ENCODE measurements around the gene CD247.

The CD247 gene

DNA sequence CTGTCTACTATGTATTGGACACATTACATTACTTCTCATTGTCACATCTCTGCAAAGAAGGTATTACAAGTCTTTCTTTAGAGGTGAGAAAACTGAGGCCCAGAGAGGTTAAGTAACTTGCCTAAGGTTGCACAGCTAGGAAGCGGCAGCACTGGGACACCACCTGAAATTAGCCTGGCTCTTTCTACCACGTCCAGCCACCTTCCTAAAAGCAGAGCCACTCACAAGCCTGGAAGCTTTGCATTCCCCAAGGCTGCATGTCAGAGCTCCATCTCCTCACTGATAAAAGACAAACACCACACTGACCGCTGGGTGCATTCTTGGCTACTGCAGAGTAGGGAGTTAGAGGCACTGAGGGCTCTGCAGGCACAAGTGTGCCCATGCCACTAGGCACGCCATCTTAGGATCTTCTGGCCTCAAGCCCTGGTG, 2.4 kb downstream of the CD247 start:
- H3K4me3 ChIP-seq (ENCODE audit: low read depth, low read length): no peak overlapping the region
- DNase-seq (ENCODE audit: low read depth): no peak

DNA sequence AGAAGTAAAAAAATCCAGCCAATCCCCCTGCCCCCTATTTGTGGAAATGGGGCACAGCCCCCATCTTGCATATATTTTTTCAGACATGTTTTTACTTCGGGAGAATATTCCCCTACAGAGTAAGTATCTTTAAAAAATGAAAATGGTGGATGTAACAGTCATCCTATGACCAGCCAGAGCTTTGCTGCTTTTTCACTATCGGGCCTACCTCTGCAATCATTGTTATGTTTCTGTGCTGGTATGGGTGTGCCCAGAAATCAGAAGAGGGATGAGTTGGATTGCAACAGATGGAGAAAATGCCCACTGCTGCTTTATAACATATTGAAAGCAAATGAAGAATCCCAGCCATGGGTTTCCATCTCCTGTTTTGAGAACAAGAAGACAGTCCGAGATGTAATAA, 2.9 kb downstream of the CD247 start:
- DNase-seq (ENCODE audit: low read depth): no peak
- no peak overlapping the region for H3K4me3 ChIP-seq (ENCODE audit: low read depth, low read length)

DNA sequence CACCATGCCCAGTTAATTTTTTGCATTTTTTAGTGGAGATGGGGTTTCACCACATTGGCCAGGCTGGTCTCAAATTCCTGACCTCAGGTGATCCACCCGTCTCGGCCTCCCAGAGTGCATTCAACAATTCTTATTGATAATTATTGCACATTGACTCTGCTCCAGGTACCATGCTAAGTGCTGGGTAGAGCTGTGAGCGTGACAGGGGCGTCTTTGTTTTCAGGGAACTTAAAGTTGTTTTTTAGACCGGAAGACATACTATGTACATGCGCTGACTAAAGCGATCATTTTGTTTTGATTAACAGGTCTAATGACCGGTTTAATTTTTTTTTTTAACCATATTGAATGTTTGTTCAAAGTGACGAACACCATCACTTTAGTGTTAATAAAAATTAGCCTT, 4.0 kb downstream of the CD247 start:
- no peak overlapping the region for H3K4me3 ChIP-seq (ENCODE audit: low read depth, low read length)
- DNase-seq (ENCODE audit: low read depth): no peak

DNA sequence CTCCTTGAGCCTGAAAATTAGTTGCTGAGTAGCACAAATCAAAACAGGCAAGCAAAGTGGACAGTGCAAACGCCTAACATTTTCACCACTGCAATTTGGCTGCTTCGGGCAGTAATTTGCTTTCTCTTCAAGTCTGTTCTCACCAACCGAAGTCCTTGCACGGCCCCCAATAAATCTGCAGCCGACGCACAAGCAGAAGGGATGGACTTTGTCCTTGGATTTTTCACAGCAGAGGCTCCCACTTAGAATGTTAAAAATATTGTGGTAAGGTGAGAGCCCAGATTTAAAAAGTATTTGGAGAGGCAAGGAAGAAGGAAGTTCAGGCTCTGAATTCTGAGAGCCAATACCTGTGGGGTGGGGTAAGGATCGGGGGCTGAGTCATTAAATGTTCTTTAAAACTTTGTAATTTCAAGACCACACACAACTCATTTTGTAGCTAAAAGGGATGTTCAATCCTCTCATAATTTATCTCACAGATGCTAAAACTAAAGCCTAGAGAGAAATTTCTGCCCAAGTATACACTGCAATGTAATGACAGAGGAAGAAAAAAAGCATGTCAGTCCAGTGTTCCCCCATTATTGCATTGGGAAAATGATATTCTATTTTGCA, 6.2 kb downstream of the CD247 start:
- no peak for DNase-seq (ENCODE audit: low read depth)
- H3K4me3 ChIP-seq (ENCODE audit: low read depth, low read length): no peak overlapping the region

DNA sequence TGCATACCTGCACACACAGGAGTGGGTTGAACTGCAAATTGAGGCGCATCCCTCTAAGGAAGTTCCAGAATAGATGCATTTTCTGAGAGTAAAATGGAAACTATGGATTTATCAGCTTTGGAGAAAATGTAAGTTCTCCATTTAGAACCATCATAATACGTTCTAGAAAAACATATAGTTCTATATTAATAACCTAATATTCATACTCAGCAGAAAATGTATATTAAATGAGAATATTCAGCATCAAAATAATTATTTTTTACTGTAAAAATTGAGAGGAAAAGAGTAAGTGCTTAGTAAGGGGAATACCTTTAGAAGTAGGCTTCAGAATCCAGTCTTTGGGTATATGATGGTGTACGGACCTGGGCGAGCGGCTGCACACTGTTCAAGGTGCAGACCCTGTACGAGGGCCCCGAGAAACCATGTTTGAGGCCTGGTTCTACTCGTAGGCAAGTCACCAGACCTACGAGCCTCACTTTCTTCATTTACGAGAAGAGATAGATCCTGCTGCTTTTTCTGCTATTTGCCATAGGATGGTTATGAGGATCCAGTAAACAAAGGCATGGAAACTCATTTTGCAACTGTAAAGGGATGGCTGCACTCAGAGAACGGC, 6.8 kb downstream of the CD247 start:
- H3K4me3 ChIP-seq (ENCODE audit: low read depth, low read length): no peak overlapping the region
- no peak for DNase-seq (ENCODE audit: low read depth)

DNA sequence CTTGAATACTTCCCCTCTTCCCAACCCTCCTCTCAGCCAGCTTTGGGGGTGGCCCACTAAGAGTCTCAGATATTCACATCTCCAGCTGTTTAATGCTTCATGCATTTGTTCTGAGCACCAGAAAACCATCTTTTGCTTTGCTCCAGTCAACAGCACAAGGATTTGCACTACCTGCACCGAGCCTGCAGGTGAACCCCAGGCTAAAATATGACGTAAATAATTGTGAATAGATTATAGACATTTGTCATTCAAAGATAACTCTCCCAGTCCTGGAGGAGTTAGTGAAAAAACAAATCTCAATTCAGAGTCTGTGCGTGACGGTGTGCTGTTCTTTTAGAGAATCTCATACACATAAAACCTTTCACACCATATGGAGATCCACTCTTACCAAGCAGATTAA, 7.4 kb downstream of the CD247 start:
- DNase-seq (ENCODE audit: low read depth): no peak
- H3K4me3 ChIP-seq (ENCODE audit: low read depth, low read length): no peak overlapping the region

DNA sequence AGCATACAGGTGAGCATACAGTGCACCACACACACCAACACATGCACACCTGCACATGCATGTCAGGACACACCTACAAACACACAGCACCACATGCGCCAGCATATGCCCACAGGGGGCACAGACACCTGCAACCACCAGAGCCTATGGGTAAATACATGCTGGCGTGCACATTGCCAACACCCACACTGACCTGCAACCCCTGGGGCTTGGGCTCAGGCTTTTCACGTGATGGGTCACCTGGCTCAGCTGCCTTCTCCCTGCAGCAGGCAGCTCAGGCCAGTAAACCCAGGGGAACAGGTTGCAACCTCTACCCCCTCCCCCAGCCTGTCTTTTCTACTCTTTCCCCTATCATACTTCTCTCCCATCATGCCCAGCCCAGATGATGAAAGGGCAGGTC, 8.1 kb downstream of the CD247 start:
- no peak overlapping the region for H3K4me3 ChIP-seq (ENCODE audit: low read depth, low read length)
- DNase-seq (ENCODE audit: low read depth): no peak

DNA sequence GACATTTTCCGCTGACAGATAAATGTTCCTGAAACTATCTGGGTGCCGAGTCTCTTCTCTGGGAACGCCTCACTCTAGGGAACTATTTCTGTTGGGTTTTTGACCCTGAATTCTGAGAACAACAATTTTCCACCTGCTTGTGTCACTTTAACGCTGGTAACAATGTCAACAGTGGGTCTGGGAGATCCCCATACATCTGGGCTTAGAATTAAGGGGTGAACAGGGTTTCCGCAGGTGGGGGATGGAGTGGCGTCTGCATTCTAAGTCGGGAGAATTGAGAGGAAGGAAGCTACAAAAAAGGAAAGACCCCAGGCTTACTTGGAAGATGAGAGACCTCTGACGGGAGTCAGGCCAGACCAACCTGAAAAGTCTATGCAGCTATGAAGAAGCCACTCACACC, 8.7 kb downstream of the CD247 start:
- DNase-seq (ENCODE audit: low read depth): no peak
- no peak overlapping the region for H3K4me3 ChIP-seq (ENCODE audit: low read depth, low read length)

DNA sequence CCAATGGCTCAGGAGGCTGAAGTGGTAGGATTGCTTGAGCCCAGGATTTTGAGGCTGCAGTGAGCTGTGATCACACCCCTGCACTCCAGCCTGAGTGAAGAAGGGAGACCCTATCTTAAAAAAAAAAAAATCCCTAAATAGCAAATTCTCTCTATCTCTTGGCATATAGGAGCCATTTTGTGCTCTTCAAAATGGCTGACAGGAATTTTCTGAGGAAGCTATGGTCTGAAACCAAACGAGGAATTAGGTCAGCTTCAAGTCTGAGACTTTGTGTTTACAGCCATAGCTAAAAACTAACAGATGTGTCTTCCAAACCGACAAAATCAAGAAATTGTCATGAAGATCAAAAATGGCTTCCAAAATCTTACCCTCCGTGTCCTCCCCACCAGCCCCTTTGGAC, 10.6 kb downstream of the CD247 start:
- no peak overlapping the region for H3K4me3 ChIP-seq (ENCODE audit: low read depth, low read length)
- no peak for DNase-seq (ENCODE audit: low read depth)

DNA sequence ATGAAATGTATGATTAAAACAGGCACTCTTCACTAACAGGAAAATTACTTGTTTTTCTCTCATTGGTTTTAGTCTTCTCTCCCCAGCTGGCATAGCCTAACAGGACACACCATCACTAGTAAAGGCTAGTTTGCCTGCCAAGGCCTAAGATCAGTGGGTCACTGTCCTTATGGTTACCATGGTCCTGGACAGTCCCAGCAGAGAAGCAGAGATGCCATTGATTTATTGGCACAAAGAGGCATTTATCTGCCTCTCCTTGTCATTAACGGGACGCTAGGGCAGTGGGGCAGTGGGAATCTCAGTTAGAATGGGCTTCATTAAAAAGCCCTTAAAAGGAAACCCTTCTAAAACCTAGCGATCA, 13.9 kb downstream of the CD247 start:
- DNase-seq (ENCODE audit: low read depth): no peak
- no peak overlapping the region for H3K4me3 ChIP-seq (ENCODE audit: low read depth, low read length)

DNA sequence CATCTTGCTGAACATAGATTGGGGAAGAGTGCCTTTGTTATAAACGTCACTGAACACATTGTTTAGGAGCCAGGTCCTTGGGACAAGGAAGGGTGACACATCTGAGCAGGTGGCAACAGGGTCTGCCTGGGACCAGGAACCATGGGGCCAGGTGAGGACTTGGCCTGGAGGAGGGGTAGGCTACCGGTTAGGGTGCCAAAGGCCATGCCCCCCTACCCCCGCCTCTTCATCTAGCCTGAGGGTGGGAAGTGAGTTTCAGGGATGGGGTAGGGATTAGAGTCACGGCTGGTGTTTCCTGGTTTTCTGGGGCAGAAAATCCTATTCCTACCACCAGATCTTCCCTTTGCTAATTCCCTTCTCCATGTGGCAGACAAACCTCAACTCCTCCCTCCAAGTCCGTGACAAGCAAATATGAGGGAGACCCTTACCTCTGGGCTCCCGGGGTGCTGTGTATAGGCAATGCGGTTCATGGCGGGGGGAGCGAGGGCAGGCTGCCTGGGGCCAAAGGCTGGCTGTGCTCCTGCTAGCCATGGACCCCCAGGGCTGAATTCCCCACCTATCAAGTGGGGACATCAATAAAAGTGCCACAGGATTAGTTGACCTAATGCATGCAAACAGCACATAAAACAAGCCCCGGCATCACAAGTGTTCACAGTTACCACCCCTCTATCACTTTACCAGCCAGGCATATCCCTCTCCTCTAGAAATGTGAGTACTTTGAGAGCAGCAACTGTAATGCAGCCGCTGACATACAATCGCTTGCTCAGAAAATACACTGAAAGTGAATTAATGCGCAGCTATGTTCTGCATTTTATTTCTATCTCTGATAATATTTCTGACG, 14.5 kb downstream of the CD247 start:
- no peak overlapping the region for H3K4me3 ChIP-seq (ENCODE audit: low read depth, low read length)
- no peak for DNase-seq (ENCODE audit: low read depth)

DNA sequence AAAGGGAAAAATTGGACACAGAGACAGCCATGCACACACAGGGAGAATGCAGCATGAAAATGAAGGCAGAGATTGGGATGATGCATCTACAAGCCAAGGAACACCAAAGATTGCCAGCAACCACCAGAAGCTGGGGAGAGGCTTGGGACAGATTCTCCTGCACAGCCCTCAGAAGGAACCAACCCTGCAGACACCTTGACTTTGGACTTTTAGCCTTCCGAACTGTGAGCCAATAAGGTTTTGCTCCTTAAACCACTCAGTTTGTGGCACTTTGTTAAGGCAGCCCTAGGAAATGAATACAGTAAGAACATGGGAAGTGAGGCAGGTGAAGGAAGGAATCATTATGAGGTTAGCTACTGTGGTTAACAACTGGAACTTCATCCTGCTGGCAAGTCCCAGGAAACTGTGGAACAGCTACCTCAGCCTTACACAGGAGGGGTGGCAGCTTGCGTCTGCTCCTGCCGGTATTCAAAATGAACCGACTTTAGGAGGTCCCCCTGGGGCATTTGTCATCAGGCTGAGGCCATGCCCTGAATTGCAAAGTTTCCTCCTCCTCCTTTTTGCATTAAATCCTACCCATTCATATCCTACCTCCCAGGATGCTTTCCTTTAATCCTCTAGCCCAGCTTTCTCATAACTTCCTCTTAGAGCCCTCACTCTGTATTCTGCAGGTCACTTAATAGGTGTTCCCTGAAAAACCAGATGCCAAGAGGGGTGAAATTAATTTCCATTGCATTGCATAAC, 15.4 kb downstream of the CD247 start:
- DNase-seq (ENCODE audit: low read depth): no peak
- H3K4me3 ChIP-seq (ENCODE audit: low read depth, low read length): no peak overlapping the region

DNA sequence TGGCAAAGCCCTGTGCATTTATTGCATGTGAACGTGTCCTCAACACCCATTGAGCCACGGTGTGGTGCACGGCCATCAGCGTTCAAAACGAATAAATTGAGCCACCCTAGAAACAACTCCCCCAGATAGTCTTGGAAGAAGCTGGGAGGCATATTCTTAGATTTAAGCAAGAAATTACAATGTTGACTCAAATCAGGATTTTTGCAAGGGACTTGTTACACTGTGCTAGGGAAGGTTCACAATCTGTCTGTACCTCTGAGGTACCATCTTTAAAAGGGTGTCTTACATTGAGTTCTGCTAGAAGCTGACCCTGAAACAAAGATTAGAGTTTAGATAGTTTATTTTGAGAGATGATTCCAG, 16.2 kb downstream of the CD247 start:
- no peak overlapping the region for H3K4me3 ChIP-seq (ENCODE audit: low read depth, low read length)
- DNase-seq (ENCODE audit: low read depth): no peak

DNA sequence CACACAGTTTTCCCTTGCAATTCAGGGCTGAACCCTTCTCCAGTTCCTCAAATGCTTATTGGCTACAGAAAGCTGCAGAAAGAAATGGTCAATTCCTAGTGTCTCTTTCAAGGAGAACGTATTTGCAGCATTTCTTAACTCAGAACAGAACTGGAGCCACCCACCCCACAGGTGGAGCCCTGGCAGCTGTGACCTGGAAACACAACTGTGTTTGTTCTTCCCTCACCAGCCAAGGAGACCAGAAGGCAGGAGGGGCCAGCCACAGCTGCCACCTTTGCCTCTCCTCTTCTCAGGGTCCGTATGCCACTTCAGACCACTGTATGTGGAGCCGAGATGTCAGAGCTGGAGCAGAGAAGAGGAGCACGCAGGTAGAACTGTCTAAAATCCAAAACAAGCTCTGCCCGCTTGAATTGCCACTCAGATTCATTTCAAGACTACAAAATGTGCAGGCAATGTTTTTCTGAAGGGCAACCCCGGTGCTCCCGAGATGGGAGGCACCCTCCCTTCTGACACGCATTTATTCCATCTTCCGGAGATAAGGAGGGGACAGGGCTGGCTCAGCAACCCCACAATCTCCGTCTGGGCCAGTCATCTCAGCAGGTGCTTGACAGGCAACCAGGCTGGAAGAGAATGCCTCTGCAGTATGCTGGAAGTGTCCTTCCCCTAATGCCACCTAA, 16.7 kb downstream of the CD247 start:
- no peak for DNase-seq (ENCODE audit: low read depth)
- no peak overlapping the region for H3K4me3 ChIP-seq (ENCODE audit: low read depth, low read length)

DNA sequence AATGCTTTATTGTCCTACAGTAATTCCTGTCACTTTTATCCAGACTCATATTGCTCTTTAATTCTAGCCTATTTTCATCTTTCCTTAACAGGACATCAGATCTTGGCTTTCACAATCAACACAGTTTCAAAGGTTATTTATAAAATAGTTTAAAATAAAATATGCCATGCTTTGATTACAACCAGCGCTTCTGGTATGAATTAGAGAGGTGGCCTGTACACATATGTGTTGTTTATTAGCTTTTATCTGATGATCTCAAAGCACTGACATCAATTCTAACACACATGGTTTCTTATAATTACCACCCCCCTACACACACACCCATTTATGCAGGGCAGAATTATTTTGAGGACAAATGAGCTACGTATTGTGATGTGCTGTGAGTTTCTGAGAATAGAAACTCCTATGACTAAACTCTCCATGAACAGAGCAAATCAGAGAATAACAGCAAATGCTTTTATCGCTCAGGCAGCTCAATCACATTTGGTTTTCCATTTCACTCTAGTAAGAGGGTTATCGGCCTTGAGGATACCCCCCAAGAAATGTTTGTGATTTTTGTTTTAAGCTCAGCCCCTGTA, 18.0 kb downstream of the CD247 start:
- no peak for DNase-seq (ENCODE audit: low read depth)
- H3K4me3 ChIP-seq (ENCODE audit: low read depth, low read length): no peak overlapping the region

DNA sequence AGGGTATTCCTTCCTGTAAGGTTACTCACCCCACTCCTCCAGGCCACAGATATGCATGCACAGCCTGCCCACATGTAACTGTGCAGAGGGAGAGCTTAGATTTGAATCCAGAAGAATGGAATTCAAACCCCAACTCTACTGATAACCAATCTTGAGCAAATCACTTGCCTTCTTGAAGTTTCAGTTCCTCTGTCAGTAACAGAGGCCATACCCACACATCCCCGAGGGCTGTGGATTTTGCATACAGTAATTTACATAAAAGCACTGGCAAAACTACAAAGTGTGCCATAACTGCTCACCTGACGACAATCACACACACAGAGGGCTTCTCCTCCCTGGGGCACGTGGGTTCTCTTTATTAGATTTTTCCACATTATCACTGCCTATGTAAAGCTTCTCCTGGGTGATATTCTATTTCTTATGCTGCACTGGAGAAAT, 18.6 kb downstream of the CD247 start:
- no peak overlapping the region for H3K4me3 ChIP-seq (ENCODE audit: low read depth, low read length)
- DNase-seq (ENCODE audit: low read depth): no peak

DNA sequence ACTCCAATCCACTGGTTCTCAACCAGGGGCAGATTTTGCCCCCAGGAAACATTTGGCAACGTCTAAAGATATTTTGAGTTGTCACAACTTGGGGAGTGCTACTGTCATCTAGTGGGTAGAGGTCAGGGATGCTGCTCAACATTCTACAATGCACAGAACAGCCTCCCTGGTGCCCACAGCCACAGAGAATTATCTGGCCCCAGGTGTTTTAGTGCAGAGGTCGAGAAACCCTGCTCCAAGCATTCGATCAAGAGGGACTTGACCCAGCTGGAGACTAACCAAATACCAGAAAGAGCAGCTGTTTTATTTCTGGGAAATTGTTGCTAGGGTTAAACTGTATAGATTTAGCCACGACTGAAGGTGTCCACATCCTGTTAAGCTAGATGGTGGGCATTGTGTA, 19.2 kb downstream of the CD247 start:
- no peak for DNase-seq (ENCODE audit: low read depth)
- no peak overlapping the region for H3K4me3 ChIP-seq (ENCODE audit: low read depth, low read length)

DNA sequence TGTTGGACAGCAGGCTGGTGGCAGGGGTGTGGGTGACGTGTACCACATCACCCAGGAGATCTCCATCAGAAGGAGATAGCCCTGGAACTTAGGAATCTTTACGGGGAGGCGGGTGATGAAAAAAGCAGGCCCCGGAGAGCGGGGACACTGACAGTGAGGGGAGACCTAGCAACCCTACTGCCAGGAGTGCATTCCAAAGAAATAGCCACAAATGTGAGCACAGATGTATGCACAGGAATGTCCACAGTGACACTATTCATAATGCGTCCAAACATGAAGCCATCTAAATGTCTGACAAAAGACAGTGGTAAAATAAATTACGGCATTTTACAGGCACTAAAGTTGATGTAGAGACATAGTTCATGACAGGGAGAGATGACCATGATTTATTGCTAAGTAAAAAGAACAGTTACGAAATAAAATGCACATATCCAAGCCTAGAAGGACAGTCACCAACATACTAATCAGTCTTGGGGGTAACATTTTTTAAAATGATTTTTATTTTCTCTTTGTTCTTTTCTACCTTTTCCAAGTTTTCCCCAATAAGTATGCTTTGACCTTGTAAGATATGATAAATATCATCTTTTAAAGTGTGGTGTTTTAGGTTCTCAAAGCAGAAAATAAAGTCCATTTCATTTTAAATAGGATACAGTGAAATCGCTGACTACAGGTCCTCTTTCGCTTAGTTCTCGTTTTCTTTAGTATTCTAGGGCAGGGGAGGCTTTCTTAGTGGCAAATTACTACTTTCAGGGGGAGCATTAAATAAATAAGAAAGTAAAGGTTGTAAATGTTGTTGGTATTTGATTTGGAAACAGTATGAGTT, 21.3 kb downstream of the CD247 start:
- DNase-seq (ENCODE audit: low read depth): no peak
- no peak overlapping the region for H3K4me3 ChIP-seq (ENCODE audit: low read depth, low read length)

DNA sequence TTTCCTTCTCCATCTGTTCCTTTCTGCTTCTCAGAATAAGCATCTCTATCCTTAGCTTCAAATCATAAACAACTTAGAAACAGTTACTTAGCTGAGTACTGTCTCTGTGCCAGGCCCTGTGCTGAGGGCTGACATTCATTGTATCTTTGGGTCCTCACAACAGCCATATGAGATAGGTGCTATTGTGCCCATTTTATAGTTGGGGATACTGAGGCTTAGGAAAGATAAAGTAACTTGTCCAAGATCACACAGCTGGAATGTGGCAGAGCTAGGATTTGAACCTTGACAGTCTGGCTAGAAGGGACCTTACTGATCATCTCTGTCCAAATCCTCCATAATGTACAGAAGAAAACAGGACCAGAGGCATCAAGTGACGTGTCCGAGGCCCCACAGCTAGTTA, 25.0 kb downstream of the CD247 start:
- no peak overlapping the region for H3K4me3 ChIP-seq (ENCODE audit: low read depth, low read length)
- DNase-seq (ENCODE audit: low read depth): no peak
